ENCODE results near the gene CD44. TPM values are rescaled to one million over a fixed set of nuclear protein-coding genes. Genes with fewer than 3 reads are reported as not detected.

The CD44 gene
- total and polyA plus RNA-seq, 4 donors, result 4.1 to 26.9 (median 14.6) TPM

- H3K4me1 ChIP-seq (ENCODE audit: control insufficient read depth in 4 of 4, insufficient read depth in 4 of 4, low read length in 3 of 4), result no peaks in the 10 kb centered on the region
- H3K9me3 ChIP-seq (ENCODE audit: control insufficient read depth in 4 of 4, low read length in 3 of 4), result no peaks in the 10 kb centered on the region
- H3K36me3 ChIP-seq (ENCODE audit: control insufficient read depth in 4 of 4, insufficient read depth in 3 of 4, low read depth in 1 of 4, low read length in 3 of 4), result peaks cover 0 to 2% (median 0%) of the 10 kb centered on the region in 4 donors
- H3K27ac ChIP-seq (ENCODE audit: low read depth in 1 of 2, low read length in 2 of 2), result no peak overlapping the region
- TF ChIP-seq, protein P1, sequence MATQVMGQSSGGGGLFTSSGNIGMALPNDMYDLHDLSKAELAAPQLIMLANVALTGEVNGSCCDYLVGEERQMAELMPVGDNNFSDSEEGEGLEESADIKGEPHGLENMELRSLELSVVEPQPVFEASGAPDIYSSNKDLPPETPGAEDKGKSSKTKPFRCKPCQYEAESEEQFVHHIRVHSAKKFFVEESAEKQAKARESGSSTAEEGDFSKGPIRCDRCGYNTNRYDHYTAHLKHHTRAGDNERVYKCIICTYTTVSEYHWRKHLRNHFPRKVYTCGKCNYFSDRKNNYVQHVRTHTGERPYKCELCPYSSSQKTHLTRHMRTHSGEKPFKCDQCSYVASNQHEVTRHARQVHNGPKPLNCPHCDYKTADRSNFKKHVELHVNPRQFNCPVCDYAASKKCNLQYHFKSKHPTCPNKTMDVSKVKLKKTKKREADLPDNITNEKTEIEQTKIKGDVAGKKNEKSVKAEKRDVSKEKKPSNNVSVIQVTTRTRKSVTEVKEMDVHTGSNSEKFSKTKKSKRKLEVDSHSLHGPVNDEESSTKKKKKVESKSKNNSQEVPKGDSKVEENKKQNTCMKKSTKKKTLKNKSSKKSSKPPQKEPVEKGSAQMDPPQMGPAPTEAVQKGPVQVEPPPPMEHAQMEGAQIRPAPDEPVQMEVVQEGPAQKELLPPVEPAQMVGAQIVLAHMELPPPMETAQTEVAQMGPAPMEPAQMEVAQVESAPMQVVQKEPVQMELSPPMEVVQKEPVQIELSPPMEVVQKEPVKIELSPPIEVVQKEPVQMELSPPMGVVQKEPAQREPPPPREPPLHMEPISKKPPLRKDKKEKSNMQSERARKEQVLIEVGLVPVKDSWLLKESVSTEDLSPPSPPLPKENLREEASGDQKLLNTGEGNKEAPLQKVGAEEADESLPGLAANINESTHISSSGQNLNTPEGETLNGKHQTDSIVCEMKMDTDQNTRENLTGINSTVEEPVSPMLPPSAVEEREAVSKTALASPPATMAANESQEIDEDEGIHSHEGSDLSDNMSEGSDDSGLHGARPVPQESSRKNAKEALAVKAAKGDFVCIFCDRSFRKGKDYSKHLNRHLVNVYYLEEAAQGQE (IDR thresholded peaks at IDR 0.05), result no peak
- TF ChIP-seq HNF4A (conservative IDR thresholded peaks at IDR 0.05) (no peak), GABPA (IDR thresholded peaks at IDR 0.05 in 1 of 2, conservative IDR thresholded peaks at IDR 0.05 in 1 of 2) (no peak), FOXA1 (IDR thresholded peaks at IDR 0.05) (no peak), NR2F2 (IDR thresholded peaks at IDR 0.05) (no peak)
- TF ChIP-seq, protein P2, sequence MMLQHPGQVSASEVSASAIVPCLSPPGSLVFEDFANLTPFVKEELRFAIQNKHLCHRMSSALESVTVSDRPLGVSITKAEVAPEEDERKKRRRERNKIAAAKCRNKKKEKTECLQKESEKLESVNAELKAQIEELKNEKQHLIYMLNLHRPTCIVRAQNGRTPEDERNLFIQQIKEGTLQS (IDR thresholded peaks at IDR 0.05), result no peak
- TF ChIP-seq, protein P3, sequence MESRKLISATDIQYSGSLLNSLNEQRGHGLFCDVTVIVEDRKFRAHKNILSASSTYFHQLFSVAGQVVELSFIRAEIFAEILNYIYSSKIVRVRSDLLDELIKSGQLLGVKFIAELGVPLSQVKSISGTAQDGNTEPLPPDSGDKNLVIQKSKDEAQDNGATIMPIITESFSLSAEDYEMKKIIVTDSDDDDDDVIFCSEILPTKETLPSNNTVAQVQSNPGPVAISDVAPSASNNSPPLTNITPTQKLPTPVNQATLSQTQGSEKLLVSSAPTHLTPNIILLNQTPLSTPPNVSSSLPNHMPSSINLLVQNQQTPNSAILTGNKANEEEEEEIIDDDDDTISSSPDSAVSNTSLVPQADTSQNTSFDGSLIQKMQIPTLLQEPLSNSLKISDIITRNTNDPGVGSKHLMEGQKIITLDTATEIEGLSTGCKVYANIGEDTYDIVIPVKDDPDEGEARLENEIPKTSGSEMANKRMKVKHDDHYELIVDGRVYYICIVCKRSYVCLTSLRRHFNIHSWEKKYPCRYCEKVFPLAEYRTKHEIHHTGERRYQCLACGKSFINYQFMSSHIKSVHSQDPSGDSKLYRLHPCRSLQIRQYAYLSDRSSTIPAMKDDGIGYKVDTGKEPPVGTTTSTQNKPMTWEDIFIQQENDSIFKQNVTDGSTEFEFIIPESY (IDR thresholded peaks at IDR 0.05), result no peak
- WGBS, result 100% methylated on average over 1 of the region's 1 CpG
- no peak for DNase-seq (ENCODE audit: low spot score)
- no peak overlapping the region for H3K9ac ChIP-seq (ENCODE audit: low read depth in 1 of 2, low read length in 2 of 2)
- no peak overlapping the region for H3K4me3 ChIP-seq (ENCODE audit: low read depth in 1 of 3, low read length in 3 of 3)
- H3K27me3 ChIP-seq (ENCODE audit: control insufficient read depth in 4 of 4, insufficient read depth in 4 of 4, low read length in 3 of 4), result no peaks in the 10 kb centered on the region
Measured at GRCh38 chr11:35218956-35219355, 80.0 kb downstream of the CD44 start.

DNA sequence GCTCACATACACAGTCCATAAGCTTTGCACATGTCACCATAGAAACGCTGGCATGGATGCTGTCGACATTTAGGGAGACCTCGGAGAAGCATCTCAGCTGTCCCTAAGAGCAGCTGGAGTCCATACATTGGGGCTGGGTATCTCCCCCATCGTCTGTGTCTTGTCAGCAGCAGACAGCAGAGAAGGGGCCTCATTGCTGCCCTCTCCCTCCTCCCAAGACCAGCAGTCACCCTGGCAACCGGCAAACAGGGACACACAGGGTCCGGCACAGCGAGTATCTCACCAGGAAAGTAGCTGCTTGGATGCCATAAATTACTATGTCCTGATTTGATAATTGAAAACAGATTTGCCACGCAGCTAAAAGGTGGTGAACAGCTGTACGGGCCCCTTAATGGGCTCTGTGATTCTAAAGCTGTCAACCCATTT lies 84.4 kb downstream of the CD44 start:
- Histone ChIP-seq H3K36me3 (ENCODE audit: control insufficient read depth in 4 of 4, insufficient read depth in 3 of 4, low read depth in 1 of 4, low read length in 3 of 4) (peaks cover 0 to 2% (median 0%) of the 10 kb centered on the region in 4 donors), H3K27me3 (ENCODE audit: control insufficient read depth in 4 of 4, insufficient read depth in 4 of 4, low read length in 3 of 4) (no peaks in the 10 kb centered on the region), H3K27ac (ENCODE audit: low read depth in 1 of 2, low read length in 2 of 2) (no peak overlapping the region), H3K4me1 (ENCODE audit: control insufficient read depth in 4 of 4, insufficient read depth in 4 of 4, low read length in 3 of 4) (no peaks in the 10 kb centered on the region), H3K9me3 (ENCODE audit: control insufficient read depth in 4 of 4, low read length in 3 of 4) (no peaks in the 10 kb centered on the region), H3K9ac (ENCODE audit: low read depth in 1 of 2, low read length in 2 of 2) (no peak overlapping the region), H3K4me3 (ENCODE audit: low read depth in 1 of 3, low read length in 3 of 3) (no peak overlapping the region)
- no peak for TF ChIP-seq SP1 (IDR thresholded peaks at IDR 0.05)
- TF ChIP-seq RAD21 (IDR thresholded peaks at IDR 0.05), result no peak
- TF ChIP-seq, protein P4, sequence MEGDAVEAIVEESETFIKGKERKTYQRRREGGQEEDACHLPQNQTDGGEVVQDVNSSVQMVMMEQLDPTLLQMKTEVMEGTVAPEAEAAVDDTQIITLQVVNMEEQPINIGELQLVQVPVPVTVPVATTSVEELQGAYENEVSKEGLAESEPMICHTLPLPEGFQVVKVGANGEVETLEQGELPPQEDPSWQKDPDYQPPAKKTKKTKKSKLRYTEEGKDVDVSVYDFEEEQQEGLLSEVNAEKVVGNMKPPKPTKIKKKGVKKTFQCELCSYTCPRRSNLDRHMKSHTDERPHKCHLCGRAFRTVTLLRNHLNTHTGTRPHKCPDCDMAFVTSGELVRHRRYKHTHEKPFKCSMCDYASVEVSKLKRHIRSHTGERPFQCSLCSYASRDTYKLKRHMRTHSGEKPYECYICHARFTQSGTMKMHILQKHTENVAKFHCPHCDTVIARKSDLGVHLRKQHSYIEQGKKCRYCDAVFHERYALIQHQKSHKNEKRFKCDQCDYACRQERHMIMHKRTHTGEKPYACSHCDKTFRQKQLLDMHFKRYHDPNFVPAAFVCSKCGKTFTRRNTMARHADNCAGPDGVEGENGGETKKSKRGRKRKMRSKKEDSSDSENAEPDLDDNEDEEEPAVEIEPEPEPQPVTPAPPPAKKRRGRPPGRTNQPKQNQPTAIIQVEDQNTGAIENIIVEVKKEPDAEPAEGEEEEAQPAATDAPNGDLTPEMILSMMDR (IDR thresholded peaks at IDR 0.05; ENCODE audit: low read depth, low read length, missing input control), result no peak
- DNase-seq (ENCODE audit: low spot score), result no peak
- WGBS, result 84% methylated on average over 9 of the region's 9 CpGs
